Peyer's patch (tissue), 4 donors: ENCODE measurements around the gene MYD88.

Experiments used
- POLR2A ChIP-seq, 2 donors: fragments of 450-650 bp; IDR thresholded peaks; one replicate each; pipeline ENCODE4 v1.5.1; 2017; ENCODE audit warnings: antibody characterized with exemption in 2 of 2, mild to moderate bottlenecking in 2 of 2, moderate library complexity in 2 of 2
- TF ChIP-seq, protein P1 (sequence below), 6 experiments: fragments of 450-650 bp in 4 of 6; fragments of 200-600 bp in 2 of 6; sonication (generic) in 1 of 6; IDR thresholded peaks; one replicate each; pipeline ENCODE4 v1.5.1; 2017 to 2019; ENCODE audit warnings: antibody characterized with exemption in 6 of 6, mild to moderate bottlenecking in 3 of 6, moderate library complexity in 1 of 6

DNA sequence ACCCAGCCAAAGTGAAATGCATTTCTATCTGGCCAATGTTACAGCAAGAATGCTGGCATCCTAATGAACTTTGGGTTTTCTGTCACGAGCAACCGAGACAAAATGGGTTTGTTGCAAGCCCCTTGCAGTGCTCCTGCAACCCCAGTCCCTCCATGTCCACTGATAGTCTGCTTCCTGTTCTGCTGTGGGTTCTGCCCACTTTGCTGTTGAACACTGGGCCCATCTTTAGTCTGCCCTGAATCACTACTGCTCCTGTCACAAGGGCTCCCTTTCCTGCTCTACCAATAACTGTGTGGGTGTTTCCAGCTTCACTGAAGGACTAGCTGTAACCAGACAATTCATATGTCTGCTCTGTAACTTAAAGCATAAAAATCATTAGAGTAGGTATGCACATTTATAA is 14.1 kb downstream of the MYD88 start:
- TF ChIP-seq, protein P1, sequence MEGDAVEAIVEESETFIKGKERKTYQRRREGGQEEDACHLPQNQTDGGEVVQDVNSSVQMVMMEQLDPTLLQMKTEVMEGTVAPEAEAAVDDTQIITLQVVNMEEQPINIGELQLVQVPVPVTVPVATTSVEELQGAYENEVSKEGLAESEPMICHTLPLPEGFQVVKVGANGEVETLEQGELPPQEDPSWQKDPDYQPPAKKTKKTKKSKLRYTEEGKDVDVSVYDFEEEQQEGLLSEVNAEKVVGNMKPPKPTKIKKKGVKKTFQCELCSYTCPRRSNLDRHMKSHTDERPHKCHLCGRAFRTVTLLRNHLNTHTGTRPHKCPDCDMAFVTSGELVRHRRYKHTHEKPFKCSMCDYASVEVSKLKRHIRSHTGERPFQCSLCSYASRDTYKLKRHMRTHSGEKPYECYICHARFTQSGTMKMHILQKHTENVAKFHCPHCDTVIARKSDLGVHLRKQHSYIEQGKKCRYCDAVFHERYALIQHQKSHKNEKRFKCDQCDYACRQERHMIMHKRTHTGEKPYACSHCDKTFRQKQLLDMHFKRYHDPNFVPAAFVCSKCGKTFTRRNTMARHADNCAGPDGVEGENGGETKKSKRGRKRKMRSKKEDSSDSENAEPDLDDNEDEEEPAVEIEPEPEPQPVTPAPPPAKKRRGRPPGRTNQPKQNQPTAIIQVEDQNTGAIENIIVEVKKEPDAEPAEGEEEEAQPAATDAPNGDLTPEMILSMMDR (IDR thresholded peaks at IDR 0.05): no peak
- no peak for TF ChIP-seq POLR2A (IDR thresholded peaks at IDR 0.05)
